Esophagus (tissue), 2 donors: ENCODE measurements around the gene SMOC1. TPM values are rescaled to one million over a fixed set of nuclear protein-coding genes. Genes with fewer than 3 reads are reported as not detected.

Experiments used
- H3K27ac ChIP-seq, 2 donors: one replicate each; pipeline ENCODE4 v1.5.1; 2013; ENCODE audit warnings: low read depth in 2 of 2, mild to moderate bottlenecking in 2 of 2, inconsistent platforms in 1 of 2, low read length in 1 of 2, moderate library complexity in 1 of 2
- H3K27me3 ChIP-seq, 2 donors: one replicate each; pipeline ENCODE4 v1.6.1; 2013; ENCODE audit warnings: low read length in 2 of 2, control low read depth in 1 of 2, mild to moderate bottlenecking in 1 of 2; ENCODE audit not compliant: insufficient read depth in 2 of 2, control insufficient read depth in 1 of 2
- H3K36me3 ChIP-seq, 2 donors: one replicate each; pipeline ENCODE4 v1.6.1; 2013; ENCODE audit warnings: low read length in 1 of 2; ENCODE audit not compliant: control insufficient read depth in 2 of 2, insufficient read depth in 2 of 2
- H3K4me1 ChIP-seq, 2 donors: one replicate each; pipeline ENCODE4 v1.6.1; 2013; ENCODE audit warnings: low read length in 1 of 2; ENCODE audit not compliant: control insufficient read depth in 2 of 2, insufficient read depth in 2 of 2
- H3K4me3 ChIP-seq, 2 donors: one replicate each; pipeline ENCODE4 v1.5.1; 2013; ENCODE audit warnings: low read length in 2 of 2, mild to moderate bottlenecking in 2 of 2, low read depth in 1 of 2, moderate library complexity in 1 of 2
- H3K9me3 ChIP-seq, 2 donors: one replicate each; pipeline ENCODE4 v1.6.1; 2013; ENCODE audit warnings: mild to moderate bottlenecking in 2 of 2, low read depth in 1 of 2, low read length in 1 of 2, moderate library complexity in 1 of 2; ENCODE audit not compliant: control insufficient read depth in 2 of 2, insufficient read depth in 1 of 2
- WGBS, 2 donors: extraction: QIAGEN DNeasy Blood & Tissue Kit; methylation state at CpG; one replicate each; pipeline ENCODE4 v1.1.7; 2013; 5-methylcytosine and 5-hydroxymethylcytosine counted together
- polyA plus RNA-seq, 2 donors: library from polyadenylated mRNA; stranded (reverse); fragments of 200-250 nt; gene quantifications; one replicate each; pipeline ENCODE4 v1.2.3, GENCODE V29; 2013
- donor health status: healthy with polysubstance abuse.
- donor health status: Bipolar disorder and iron deficiency.

SMOC1 gene
- polyA plus RNA-seq, 2 donors = 0.04 to 0.16 TPM

DNA sequence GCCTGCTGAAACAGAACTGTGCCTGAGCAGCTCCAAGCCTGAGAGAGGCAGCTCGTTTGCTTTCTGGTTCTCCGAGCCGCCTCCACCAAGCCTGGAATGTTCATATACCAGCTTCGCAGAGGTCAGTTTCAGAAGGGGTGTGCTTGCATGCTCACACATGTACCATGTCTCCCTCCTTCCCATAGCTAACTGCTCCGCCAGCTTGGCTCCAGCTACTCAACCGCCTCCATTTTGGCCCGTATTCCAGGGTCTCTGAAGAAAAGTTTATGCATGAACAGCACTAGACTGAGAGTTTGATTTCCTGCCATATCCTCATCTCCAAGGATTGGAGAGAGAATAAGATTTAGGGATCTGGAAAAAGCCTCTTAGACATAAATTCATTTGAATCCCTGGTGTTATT is 103.7 kb downstream of the SMOC1 start:
- WGBS, 2 donors = 46 to 60% methylated on average over 7 of the region's 7 CpGs

DNA sequence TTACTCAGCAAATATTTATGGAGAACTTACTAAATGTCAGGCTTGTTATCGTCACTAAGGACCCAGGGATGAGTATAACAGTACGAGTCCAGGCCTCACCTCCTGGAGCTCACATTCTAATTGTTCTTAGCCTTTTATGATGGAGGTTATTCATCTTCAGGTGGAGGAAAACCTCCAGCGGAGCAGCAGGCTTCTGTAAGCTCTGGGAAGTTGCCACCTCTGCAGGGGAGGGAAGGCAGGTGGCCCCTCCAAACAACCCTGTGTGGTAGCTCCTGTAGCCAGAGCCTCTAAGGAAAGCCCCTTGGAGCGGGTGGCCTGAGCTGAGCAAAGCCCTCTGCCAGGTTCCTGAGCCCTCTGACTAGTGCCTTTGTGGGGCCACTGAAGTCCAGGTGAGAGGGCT is 104.1 kb downstream of the SMOC1 start:
- H3K4me1 ChIP-seq = peaks cover 0 to 2% of the 10 kb centered on the region in 2 donors
- no peaks in the 10 kb centered on the region for H3K36me3 ChIP-seq
- WGBS, 2 donors = 73 to 75% methylated on average over 4 of the region's 4 CpGs
- no peaks in the 10 kb centered on the region for H3K9me3 ChIP-seq
- H3K27me3 ChIP-seq = no peaks in the 10 kb centered on the region
- no peak overlapping the region for H3K27ac ChIP-seq
- H3K4me3 ChIP-seq = no peak overlapping the region

More for the DNA sequence above, 103.7 kb downstream of the SMOC1 start:
- Histone ChIP-seq H3K36me3 (no peaks in the 10 kb centered on the region), H3K27ac (no peak overlapping the region), H3K27me3 (no peaks in the 10 kb centered on the region), H3K4me1 (peaks cover 0 to 2% of the 10 kb centered on the region in 2 donors), H3K9me3 (no peaks in the 10 kb centered on the region), H3K4me3 (no peak overlapping the region)

DNA sequence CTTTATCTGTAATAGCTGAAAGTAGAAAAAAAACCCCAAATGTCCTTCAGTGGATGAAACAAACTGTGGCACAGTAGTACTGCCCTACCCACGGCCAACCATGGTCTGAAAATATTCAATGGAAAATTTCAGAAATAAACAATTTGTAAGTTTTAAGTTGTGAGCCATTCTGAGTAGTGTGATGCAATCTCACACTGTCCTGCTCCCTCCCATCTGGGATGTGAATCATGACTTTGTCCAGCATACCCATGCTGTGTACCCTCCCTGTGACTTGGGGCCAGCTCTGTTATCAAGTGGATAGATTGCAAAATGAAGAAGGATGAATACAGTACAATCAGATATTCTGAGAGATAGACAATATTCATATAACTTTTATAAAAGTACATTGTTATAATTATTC is 106.2 kb downstream of the SMOC1 start:
- Histone ChIP-seq H3K27ac (no peak overlapping the region), H3K36me3 (no peaks in the 10 kb centered on the region), H3K4me1 (peaks cover 0 to 2% of the 10 kb centered on the region in 2 donors), H3K27me3 (no peaks in the 10 kb centered on the region), H3K4me3 (no peak overlapping the region), H3K9me3 (no peaks in the 10 kb centered on the region)
- WGBS, 2 donors = 47 to 49% methylated on average over 1 of the region's 1 CpG

DNA sequence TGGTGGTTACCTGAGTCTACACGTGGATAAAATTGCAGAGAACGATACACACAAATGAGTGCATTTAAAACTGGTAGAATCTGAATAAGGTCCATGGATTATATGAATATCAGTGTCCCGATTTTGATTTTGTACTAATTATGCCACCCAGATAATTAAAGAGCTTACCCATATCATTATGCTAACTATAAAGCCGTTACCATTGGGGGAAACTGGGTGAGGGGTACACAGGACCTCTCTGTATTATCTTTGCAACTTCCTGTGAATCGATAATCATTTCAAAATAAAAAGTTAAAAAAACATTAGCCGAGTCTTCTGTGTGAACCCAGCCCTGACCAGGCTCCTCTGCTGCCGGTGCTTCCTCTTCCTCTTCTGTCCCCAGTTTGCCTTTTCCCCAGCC is 107.1 kb downstream of the SMOC1 start:
- no peak overlapping the region for H3K4me3 ChIP-seq
- peaks cover 0 to 2% of the 10 kb centered on the region in 2 donors for H3K4me1 ChIP-seq
- 76 to 79% methylated on average over 7 of the region's 7 CpGs for WGBS, 2 donors
- no peak overlapping the region for H3K27ac ChIP-seq
- H3K27me3 ChIP-seq = no peaks in the 10 kb centered on the region
- no peaks in the 10 kb centered on the region for H3K36me3 ChIP-seq
- no peaks in the 10 kb centered on the region for H3K9me3 ChIP-seq

DNA sequence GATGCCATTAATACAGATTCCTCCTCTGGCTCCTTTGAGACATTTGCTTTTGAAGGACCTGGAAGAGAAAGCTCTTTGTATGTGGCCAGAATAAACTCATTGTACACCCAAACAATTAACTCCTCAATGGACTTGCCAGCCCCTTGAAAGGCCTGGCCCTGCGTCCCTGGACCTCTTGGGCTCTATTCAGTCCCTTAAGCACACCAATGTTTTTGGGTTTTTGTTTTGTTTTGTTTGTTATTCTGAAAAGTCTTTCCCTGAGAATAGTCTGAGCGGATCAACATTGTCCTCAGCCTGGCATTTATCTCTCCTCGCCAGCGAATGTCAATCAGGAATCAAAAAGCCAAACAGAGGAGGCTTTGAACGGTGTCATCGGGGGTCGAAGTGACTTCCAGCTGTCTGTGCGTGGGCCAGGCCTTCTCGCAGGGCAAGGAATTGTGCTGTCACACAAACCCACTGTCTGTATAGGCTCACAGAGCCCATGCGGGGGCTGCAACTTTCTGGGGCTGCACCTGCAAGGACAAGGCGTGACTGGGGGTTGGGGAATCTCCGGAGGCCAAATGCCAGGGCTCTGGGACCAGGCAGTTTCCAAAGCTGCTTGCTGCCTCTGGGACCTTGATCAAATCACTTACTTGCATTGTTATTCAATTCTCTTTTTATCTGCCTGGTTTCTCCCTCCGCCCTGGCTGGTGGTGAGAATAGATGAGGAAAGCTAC is 108.3 kb downstream of the SMOC1 start:
- Histone ChIP-seq H3K27ac (no peak overlapping the region), H3K4me3 (no peak overlapping the region), H3K4me1 (peaks cover 0 to 2% of the 10 kb centered on the region in 2 donors), H3K36me3 (no peaks in the 10 kb centered on the region), H3K9me3 (no peaks in the 10 kb centered on the region), H3K27me3 (no peaks in the 10 kb centered on the region)
- 63 to 71% methylated on average over 13 of the region's 13 CpGs for WGBS, 2 donors

DNA sequence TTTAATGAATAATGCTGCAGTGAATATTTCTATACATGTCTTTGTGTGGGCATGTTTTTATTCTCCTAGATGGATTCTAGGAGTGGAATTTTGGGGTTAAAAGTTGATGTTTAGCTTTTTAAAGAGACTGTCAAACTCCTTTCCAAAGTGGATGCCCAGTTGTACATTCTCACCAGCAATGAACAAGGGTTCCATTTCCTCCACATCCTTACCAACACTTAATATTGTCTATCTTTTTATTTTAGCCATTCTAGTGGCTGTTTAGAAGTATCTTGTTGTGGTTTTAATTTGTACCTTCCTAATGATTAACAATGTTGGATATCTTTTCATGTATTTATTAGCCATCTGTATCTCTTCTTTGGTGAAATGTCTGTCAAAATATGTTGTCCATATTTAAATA is 109.8 kb downstream of the SMOC1 start:
- Histone ChIP-seq H3K27me3 (no peaks in the 10 kb centered on the region), H3K4me1 (no peaks in the 10 kb centered on the region), H3K4me3 (no peak overlapping the region), H3K9me3 (no peaks in the 10 kb centered on the region), H3K27ac (no peak overlapping the region), H3K36me3 (no peaks in the 10 kb centered on the region)

DNA sequence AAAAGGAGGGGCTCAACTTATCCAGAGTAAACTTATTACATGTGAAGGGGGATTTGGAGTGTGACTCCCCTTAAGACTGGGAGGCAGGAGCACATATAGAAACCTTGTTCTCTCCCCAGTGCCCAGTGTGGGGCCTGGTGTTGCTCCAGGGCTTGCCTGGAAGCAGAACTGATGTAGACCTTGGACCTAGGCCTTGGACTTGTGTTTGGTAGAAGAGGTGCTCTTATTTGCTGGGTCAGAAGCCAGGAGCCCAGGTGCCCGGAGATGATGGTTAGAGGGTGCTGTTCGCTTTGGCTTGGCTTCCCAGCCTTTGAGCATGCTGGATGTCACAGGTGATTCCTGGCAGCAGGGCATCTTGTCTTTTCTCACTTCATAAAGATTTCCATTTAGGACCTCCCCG is 110.4 kb downstream of the SMOC1 start:
- Histone ChIP-seq H3K9me3 (no peaks in the 10 kb centered on the region), H3K27me3 (no peaks in the 10 kb centered on the region), H3K4me1 (no peaks in the 10 kb centered on the region), H3K36me3 (no peaks in the 10 kb centered on the region), H3K27ac (no peak overlapping the region), H3K4me3 (no peak overlapping the region)
- WGBS, 2 donors = 69 to 70% methylated on average over 3 of the region's 3 CpGs

DNA sequence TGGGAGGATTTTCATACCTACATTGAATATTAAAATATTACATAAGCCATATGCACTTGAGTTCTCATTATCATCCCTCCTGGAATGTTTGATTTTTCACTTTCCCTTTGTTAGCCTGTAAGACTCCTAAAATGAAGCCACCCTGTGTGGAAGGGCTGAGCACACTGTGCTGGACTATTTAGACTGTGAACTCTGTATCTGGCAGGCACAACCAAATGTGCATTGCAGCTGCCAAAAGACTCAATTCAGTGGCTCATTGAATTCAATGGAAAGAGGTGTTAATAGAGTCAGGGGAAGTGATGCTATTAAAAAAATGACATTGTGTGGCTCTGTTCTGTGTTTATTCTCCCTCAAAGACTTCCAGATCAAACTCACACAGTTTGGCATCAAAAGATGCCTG is 111.1 kb downstream of the SMOC1 start:
- Histone ChIP-seq H3K9me3 (no peaks in the 10 kb centered on the region), H3K36me3 (no peaks in the 10 kb centered on the region), H3K27me3 (no peaks in the 10 kb centered on the region), H3K4me3 (no peak overlapping the region), H3K4me1 (no peaks in the 10 kb centered on the region), H3K27ac (no peak overlapping the region)

DNA sequence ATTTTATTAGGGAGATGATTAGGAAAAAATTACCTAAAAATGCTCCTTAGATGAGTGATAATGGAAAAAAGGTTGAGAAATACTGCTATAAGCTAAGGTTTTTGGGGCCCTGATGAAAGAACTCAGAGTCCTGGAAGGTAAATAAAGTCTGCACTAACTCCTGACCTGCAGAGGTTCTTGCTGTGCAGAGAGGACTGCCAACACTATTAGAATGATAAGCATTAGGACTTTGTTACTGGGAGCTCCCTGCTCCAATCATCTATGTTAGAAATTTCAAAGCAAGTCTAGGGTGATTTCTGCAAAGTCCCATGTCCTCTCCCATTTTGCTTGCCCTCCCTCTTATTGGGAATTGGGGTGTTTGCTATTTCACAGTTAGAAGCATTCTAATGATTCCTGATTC is 112.2 kb downstream of the SMOC1 start:
- Histone ChIP-seq H3K27me3 (no peaks in the 10 kb centered on the region), H3K36me3 (no peaks in the 10 kb centered on the region), H3K4me1 (no peaks in the 10 kb centered on the region)

DNA sequence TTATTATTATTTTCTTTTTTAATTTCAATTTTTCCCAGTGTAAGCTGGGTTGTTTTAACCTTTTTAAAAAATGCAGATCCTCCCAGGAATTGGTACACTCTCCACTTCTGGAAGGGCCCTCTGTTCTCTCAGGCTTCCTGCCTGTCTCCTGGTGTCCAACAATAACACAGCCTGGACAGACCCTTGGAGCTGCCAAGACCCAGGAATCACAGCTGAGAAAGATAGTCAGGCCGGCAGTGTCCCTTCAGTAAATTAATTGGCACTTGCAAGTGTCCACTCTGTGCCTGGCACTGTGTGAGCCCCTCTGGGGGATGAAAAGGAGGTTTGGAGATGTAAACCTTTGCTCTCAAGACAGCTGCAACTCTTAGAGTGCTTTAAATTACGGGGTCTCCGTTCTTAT is 113.3 kb downstream of the SMOC1 start:
- no peaks in the 10 kb centered on the region for H3K4me1 ChIP-seq
- H3K36me3 ChIP-seq = no peaks in the 10 kb centered on the region
- no peaks in the 10 kb centered on the region for H3K27me3 ChIP-seq
- no peaks in the 10 kb centered on the region for H3K9me3 ChIP-seq
- H3K4me3 ChIP-seq = no peak overlapping the region
- no peak overlapping the region for H3K27ac ChIP-seq
- 74 to 81% methylated on average over 3 of the region's 3 CpGs for WGBS, 2 donors

More for the DNA sequence above, 112.2 kb downstream of the SMOC1 start:
- H3K27ac ChIP-seq = no peak overlapping the region
- no peak overlapping the region for H3K4me3 ChIP-seq
- no peaks in the 10 kb centered on the region for H3K9me3 ChIP-seq
